ENCODE measurements around the gene MGAT1.
A peak's percentile ranks its signal among the peaks of the same experiment; 100 is the strongest.

The MGAT1 gene

GRCh38 chr5:180815293-180815917 is 12.8 kb upstream of the MGAT1 start:
- DNase-seq (ENCODE audit: insufficient read length, low spot score) (no peak), FAIRE-seq (no peak)
- TF ChIP-seq CTCF (IDR thresholded peaks at IDR 0.05; ENCODE audit: insufficient read depth, missing control alignments): no peak

- DNase-seq (ENCODE audit: insufficient read length, low spot score): no peak
- FAIRE-seq: no peak
- no peak for TF ChIP-seq CTCF (IDR thresholded peaks at IDR 0.05; ENCODE audit: insufficient read depth, missing control alignments)
These were observed 10.8 kb upstream of the MGAT1 start for GRCh38 chr5:180813420-180813819.

- FAIRE-seq (no peak), DNase-seq (ENCODE audit: insufficient read length, low spot score) (no peak)
- no peak for TF ChIP-seq CTCF (IDR thresholded peaks at IDR 0.05; ENCODE audit: insufficient read depth, missing control alignments)
These were observed 9.1 kb upstream of the MGAT1 start for GRCh38 chr5:180811623-180812124.

- no peak for TF ChIP-seq CTCF (IDR thresholded peaks at IDR 0.05; ENCODE audit: insufficient read depth, missing control alignments)
- FAIRE-seq (no peak), DNase-seq (ENCODE audit: insufficient read length, low spot score) (no peak)
These were observed 8.5 kb upstream of the MGAT1 start for GRCh38 chr5:180810959-180811622.

GRCh38 chr5:180810210-180810958 is 7.8 kb upstream of the MGAT1 start:
- TF ChIP-seq CTCF (IDR thresholded peaks at IDR 0.05; ENCODE audit: insufficient read depth, missing control alignments): no peak
- no peak for FAIRE-seq

GRCh38 chr5:180809403-180810209 is 7.0 kb upstream of the MGAT1 start:
- peak; percentile 46 for DNase-seq (ENCODE audit: insufficient read length, low spot score)
- no peak for FAIRE-seq
- no peak for TF ChIP-seq CTCF (IDR thresholded peaks at IDR 0.05; ENCODE audit: insufficient read depth, missing control alignments)

More at GRCh38 chr5:180810210-180810958, 7.8 kb upstream of the MGAT1 start:
- DNase-seq (ENCODE audit: insufficient read length, low spot score): peak; percentile 71
